Left renal pelvis (tissue), 4 donors: ENCODE results near the gene DAB2IP. TPM values are rescaled to one million over a fixed set of nuclear protein-coding genes. Genes with fewer than 3 reads are reported as not detected.

Experiments used
- DNase-seq, 4 donors: peaks; one replicate each; pipeline ENCODE4 v3.0.0-alpha.2; 2013; ENCODE audit warnings: low read depth in 4 of 4, low spot score in 3 of 4
- polyA plus RNA-seq, 4 donors: library from polyadenylated mRNA; unstranded; fragments of 120-200 nt; gene quantifications; one replicate each; pipeline ENCODE4 v1.2.1, GENCODE V29; 2013; ENCODE audit not compliant: insufficient read length in 4 of 4

Gene DAB2IP
- polyA plus RNA-seq, 4 donors, result 33.4 to 43.9 (median 39.6) TPM

- no peak for DNase-seq
Measured at GRCh38 chr9:121681404-121681803, 30.0 kb downstream of the DAB2IP start.

GRCh38 chr9:121682201-121682600 lies 30.8 kb downstream of the DAB2IP start:
- DNase-seq, result no peak

- no peak for DNase-seq
Measured at GRCh38 chr9:121682926-121683515, 31.6 kb downstream of the DAB2IP start.

- no peak for DNase-seq
Measured at GRCh38 chr9:121683652-121684051, 32.2 kb downstream of the DAB2IP start.

GRCh38 chr9:121684381-121685145 lies 33.1 kb downstream of the DAB2IP start:
- no peak for DNase-seq

- no peak for DNase-seq
Measured at GRCh38 chr9:121685146-121685794, 33.8 kb downstream of the DAB2IP start.

GRCh38 chr9:121685795-121686377 lies 34.5 kb downstream of the DAB2IP start:
- no peak for DNase-seq

GRCh38 chr9:121686930-121687541 lies 35.6 kb downstream of the DAB2IP start:
- peak in 1 of 4 donors; percentile 45 for DNase-seq

- no peak for DNase-seq
Measured at GRCh38 chr9:121688146-121688680, 36.8 kb downstream of the DAB2IP start.

- no peak for DNase-seq
Measured at GRCh38 chr9:121688681-121689080, 37.2 kb downstream of the DAB2IP start.

GRCh38 chr9:121689461-121690157 lies 38.2 kb downstream of the DAB2IP start:
- DNase-seq, result no peak

- no peak for DNase-seq
Measured at GRCh38 chr9:121690316-121690715, 38.9 kb downstream of the DAB2IP start.

- no peak for DNase-seq
Measured at GRCh38 chr9:121690766-121691165, 39.3 kb downstream of the DAB2IP start.

- no peak for DNase-seq
Measured at GRCh38 chr9:121691890-121692289, 40.5 kb downstream of the DAB2IP start.

GRCh38 chr9:121692606-121693387 lies 41.4 kb downstream of the DAB2IP start:
- DNase-seq, result no peak

GRCh38 chr9:121693388-121693670 lies 41.9 kb downstream of the DAB2IP start:
- no peak for DNase-seq

GRCh38 chr9:121694001-121694400 lies 42.6 kb downstream of the DAB2IP start:
- DNase-seq, result no peak

GRCh38 chr9:121694600-121694999 lies 43.2 kb downstream of the DAB2IP start:
- DNase-seq, result no peak

- DNase-seq, result no peak
Measured at GRCh38 chr9:121696930-121697329, 45.5 kb downstream of the DAB2IP start.
